ENCODE results near the gene ATXN1. TPM values are rescaled to one million over a fixed set of nuclear protein-coding genes. Genes with fewer than 3 reads are reported as not detected.
"Not testable (repeated sequence)": the region's sequence is repeated elsewhere in the genome, so short reads cannot be mapped to it uniquely, and the experiment has no call there.

Gene ATXN1
- total RNA-seq, 1 experiment from 2014 or later, result 35.4 TPM

GRCh38 chr6:16474772-16475493 lies 286.3 kb downstream of the ATXN1 start:
- no peak for DNase-seq (ENCODE audit: low read depth)

- no peak for DNase-seq (ENCODE audit: low read depth)
Measured at GRCh38 chr6:16473908-16474771, 287.1 kb downstream of the ATXN1 start.

DNA sequence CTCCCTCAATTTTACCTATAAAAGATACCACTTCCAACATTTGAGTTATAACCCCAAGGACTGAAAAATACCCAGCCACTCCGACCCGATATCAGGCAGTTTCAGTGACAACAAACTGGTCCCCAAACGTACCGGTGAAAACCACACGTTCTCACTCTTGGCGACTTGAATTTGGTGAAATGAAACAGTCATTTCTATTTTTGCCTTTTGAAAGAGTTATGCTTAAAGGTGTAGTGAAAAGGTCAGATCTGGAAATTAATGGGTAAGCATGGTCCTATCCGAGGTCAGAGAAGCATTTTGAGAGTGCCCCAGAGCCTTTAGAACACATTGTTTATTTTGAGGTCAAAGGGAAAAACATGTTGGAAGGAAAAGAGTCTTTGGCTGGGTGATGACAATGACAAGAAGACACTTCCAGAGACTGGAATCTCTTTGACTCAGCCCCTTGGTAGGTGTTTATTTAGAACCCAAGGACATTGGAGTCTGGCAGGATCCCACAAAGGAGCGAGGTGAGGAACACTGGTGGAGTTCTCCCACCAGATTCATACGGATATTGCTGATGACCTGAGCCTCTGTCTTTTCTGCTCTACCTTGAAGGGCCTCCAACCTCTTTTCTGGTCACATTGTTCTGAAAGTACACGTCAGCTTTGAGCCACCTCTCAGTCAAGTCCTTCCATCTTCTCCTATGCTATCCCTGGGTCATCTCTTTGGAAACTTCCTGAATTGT lies 287.9 kb downstream of the ATXN1 start:
- peak; percentile 24 for DNase-seq (ENCODE audit: low read depth)

DNA sequence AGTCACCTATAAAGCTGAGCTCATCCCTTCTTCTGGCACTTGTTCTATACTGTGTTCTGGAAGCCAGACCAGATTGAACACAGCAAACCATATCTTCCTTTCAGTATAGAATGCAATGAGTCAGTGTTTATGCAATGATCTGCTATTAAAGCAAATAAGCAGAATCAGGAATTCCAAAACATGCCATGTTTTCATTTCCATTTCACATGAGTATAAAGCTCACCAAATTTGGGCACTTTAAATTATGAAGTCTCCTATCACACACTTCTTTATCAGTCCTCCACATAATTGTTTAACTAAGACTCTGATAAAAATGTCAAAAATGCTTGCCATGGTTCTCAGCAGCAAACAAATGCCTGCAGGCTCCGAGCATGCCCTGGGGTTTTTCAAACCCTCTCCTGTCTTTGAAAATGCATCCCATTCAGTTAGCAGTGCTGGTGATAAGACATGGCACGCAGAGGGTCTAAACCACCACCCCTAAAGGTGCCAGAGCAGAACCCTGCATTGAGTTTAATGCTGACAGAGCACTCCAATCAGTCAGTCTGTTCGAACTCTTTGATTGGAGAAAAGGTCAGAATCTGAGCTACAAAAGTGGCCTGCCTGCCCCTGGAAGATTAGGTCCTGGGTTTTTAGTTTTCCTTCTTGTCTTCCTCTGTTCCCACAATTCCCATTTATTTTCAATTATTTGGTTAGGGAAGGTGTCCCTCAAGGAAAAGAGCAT lies 288.8 kb downstream of the ATXN1 start:
- DNase-seq (ENCODE audit: low read depth), result peak; percentile 18

DNA sequence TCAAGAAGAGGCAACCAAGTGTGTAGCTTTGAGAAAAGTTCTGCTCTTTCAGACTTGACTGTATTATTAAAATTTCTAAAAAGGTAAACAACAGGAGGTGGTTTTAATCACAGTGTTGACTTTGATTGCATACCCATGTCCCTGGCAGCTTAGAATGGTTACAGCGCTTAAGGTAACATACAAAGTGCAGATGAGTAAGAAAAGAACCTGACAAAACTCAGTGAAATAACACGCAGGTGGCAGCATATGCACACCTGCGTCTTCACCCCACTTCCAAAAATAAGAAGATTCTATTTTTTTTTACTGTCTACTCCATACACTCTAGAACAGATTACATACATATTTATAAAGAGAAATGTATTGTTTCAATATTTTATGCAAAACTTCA lies 289.4 kb downstream of the ATXN1 start:
- DNase-seq (ENCODE audit: low read depth), result no peak

- no peak for DNase-seq (ENCODE audit: low read depth)
Measured at GRCh38 chr6:16471222-16471909, 289.9 kb downstream of the ATXN1 start.

- no peak for DNase-seq (ENCODE audit: low read depth)
Measured at GRCh38 chr6:16470502-16471221, 290.6 kb downstream of the ATXN1 start.

GRCh38 chr6:16468991-16469615 lies 292.2 kb downstream of the ATXN1 start:
- DNase-seq (ENCODE audit: low read depth), result no peak

DNA sequence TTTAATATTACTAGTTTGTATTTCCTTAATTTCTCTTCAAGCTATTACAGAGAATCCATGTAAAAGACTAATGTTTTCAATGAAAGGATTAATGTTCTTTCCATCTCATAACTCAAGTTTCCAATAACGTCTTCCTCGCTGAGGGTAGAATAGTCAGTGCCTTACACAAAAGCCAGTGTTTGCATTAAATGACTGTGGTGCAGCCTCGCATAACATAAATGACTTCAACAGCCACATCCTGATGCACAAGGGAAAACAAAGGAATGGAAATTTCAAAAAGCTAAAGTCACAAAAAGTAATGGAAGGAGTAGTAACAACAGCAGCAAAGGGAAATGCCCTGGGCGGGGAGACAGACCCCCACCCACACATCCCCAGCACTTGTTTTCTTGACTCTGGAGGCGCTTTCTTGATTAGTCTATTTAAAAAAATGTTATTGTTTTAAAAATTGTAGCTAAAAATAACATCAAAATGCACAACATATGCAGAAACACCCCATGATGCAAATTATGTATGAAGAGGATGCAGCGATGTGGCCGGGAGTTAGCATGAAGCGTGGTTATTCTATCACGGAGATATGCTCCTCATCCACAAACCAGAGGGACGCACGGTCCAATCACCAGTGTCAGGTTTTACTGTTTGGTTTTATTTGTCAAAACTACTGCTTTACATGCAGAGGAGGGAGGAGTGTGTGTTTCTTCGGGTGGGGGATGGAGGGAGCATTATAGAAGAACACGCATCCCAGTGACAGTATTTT lies 294.3 kb downstream of the ATXN1 start:
- no peak for DNase-seq (ENCODE audit: low read depth)

DNA sequence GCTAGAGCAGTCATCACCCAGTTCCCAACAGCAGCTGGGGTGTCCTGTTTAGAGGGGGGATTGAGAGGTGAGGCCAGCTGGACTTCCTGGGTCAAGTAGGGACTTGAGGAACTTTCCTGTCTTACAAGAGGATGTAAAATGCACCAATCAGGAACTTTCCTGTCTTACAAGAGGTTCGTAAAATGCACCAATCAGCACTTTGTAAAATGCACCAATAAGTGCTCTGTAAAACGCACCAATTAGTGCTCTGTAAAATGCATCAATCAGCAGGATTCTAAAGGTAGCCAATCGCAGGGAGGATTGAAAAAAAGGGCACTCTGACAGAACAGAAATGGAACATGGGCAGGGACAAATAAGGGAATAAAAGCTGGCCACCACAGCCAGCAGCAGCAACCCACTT lies 297.2 kb downstream of the ATXN1 start:
- DNase-seq (ENCODE audit: low read depth), result no peak

DNA sequence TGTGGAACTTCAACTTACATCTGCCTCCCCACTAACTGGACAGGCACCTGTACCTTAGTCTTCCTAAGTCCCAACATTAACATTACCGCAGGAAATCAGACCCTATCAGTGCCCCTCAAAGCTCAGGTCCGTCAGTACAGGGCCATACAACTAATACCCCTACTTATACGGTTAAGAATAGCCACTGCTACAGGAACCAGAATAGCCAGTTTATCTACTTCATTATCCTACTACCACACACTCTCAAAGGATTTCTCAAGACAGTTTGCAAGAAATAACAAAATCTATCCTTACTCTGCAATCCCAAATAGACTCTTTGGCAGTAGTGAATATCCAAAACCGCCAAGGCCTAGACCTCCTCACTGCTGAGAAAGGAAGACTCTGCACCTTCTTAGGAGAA lies 298.0 kb downstream of the ATXN1 start:
- not testable (repeated sequence) for DNase-seq (ENCODE audit: low read depth)

DNA sequence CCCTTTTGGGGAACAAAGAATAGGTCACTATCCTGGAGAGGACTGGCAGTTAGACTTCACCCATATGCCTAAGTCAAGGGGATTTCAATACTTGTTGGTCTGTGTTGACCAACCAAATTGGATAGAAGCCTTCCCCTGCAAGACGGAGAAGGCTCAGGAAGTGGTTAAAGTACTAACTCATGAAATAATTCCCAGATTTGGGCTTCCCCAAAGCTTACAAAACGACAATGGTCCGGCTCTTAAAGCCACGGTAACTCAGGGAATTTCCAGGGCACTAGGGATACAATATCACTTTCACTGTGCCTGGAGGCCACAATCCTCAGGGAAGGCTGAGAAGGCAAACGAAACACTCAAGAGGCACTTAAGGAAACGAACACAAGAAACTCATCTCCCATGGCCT lies 299.8 kb downstream of the ATXN1 start:
- DNase-seq (ENCODE audit: low read depth), result no peak

- not testable (repeated sequence) for DNase-seq (ENCODE audit: low read depth)
Measured at GRCh38 chr6:16459472-16459871, 301.8 kb downstream of the ATXN1 start.

DNA sequence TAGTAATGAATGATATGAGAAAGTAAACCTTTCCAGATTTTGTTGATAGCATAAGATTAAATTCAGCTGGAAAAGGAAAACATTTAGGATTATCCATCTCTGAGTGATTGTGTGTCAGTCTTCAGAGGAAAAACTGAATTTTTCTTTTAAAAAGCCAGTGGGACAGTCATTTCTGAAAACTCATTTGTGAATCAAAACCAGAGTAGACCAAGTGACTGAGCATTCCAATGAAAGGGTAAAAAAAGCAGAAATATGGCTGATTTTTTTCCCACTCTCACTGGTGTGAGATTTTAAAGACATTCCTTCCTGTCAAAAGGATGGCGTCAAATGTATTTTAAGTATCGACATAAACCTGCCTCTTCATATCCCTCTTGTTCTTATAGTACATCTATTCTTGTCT lies 308.9 kb downstream of the ATXN1 start:
- no peak for DNase-seq (ENCODE audit: low read depth)

- DNase-seq (ENCODE audit: low read depth), result peak; percentile 79
Measured at GRCh38 chr6:16450821-16451220, 310.4 kb downstream of the ATXN1 start.

DNA sequence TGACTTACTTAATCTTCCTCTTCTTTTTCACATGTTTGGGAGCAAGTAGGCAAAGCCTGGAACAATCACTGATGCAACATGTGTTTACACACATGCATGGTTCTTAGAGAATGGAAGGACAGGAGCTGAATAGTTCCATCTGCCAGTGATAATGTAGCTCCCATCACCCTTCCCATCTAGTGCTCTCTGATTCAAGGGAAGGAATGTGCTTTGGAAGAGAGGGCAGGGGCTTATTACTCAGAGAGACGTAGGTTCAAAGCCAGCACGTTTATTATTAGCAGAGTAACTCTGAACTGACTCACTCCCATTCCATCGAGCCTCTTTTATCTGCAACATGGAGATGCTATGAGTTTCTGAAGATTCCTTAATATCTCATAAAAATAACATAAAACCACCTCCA lies 311.0 kb downstream of the ATXN1 start:
- DNase-seq (ENCODE audit: low read depth), result peak; percentile 89

DNA sequence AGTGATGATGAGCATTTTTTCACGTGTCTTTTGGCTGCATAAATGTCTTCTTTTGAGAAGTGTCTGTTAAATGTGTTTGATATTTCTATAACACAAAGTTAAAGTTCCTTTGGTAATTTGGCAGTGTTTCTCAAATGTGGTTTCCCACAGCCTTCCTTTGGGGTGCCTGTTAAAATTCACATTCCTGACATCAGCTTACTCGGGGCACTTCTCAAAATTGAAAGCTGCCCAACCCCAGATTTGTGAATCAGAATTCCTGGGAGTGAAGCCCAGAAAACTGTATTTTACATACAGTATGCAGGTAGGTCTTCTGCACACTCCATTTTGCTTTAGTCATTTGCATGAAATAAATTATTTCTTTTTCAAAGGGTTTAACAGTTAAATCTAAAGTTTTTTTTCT lies 315.0 kb downstream of the ATXN1 start:
- DNase-seq (ENCODE audit: low read depth), result peak; percentile 81

DNA sequence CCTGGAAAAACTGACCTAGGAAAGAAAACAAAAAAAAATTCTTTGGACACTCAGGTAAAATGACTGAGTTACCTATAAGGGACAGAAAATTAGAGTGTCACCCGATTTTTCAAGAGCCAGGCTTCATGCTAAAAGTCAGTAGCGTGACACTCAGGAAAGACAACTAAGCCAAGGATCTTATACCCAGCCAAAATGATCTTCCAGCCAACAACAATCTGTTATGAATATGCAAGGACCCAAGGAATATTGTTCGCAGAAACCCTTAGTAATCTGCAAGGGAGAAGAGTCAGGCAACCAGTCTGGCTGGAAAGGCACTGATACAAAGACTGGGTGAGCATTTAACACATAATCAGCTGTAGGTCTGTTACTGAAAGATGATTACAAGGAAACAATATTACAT lies 319.2 kb downstream of the ATXN1 start:
- DNase-seq (ENCODE audit: low read depth), result no peak

- DNase-seq (ENCODE audit: low read depth), result no peak
Measured at GRCh38 chr6:16441262-16441661, 320.0 kb downstream of the ATXN1 start.
